Activated gamma-delta T cell (primary cell): ENCODE results near the gene MS4A4A.
"Not testable (repeated sequence)": the region's sequence is repeated elsewhere in the genome, so short reads cannot be mapped to it uniquely, and the experiment has no call there.

Source experiments
- DNase-seq: peaks from one replicate; lab custom pipeline; 2025; lab: John Stamatoyannopoulos, UW
- total RNA-seq, 2 donors: gene quantifications; one replicate each; lab custom pipeline; 2026; lab: John Stamatoyannopoulos, UW

The MS4A4A gene
- 0 to 0.04 reads per million in 2 donors for total RNA-seq

DNA sequence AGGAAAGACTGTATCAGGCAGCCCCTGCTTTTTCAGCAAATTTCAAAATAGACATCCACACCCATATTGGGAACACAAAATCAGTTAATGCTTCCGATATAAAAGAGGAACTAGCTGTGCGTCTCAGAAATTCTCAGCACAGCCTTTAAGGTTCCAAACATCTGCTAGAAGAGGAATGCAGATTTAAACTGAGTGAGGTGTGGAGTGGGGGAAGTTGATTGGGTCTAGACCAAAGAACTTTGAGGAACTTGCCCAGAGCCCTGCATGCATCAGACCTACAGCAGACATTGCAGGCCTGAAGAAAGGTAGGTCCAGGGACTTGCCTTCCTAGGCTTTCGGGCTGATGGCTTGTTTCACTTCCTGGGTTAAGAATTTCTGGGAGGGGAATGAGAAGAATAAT lies at the start of gene MS4A4A:
TSS of gene MS4A4A (plus strand) at position 255 of the 400 bp plus-strand sequence. CDS start at position 265, 10 bp downstream.
- no peak for DNase-seq

DNA sequence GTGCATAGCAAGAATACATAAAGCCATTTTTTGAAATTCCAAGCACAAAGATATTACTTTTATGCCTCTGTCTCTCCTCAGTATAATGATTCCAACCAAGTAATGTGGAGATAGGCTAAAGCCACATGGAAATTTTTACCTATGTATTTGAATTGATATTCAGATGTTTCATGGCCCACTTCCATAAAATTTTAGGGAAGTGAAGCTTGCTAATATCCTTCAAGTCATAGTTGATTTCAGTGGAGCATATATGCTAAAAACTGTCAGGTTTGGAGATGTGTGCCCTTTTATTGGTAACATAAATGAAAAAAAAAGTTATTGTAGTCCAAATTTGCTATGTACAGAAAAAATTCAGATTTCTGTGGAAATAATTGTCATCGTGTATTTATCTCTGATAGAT lies 49.8 kb upstream of the MS4A4A start:
- DNase-seq, result no peak

DNA sequence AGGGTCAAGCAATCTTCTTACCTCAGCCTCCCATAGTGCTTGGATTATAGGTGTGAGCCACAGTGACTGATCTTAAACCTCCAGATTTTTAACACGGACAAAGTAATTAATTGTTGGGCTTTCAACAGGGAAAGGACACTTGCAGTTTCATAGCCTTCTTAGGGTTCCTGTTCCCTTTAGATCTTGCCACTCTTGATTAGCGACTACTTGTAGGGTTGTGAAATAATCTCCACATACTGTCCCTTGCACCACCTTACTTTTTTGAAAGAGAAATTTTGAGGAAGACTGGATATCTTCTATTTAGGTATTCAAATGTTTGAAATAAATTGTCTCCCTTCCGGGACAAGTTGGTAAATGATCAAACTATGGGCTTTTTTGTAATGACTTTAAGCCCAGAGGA lies 45.1 kb upstream of the MS4A4A start:
- no peak for DNase-seq

DNA sequence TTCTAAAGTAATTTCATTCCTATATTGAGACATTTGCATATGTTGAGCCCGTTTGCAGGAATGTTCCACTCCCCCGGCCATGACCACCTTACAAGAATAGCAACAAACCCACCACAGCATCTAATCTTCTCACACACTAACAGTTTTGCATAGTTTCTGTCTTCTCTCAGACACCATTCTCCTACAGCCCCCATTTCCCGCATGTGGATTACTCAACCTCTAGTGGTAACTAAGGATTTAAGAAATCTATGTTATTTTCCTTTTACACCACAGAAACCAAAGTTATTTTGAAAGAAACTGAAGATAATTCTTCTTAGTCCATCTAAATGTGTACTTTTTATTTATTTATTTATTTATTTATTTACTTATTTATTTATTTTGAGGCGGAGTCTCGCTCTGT lies 39.8 kb upstream of the MS4A4A start:
- DNase-seq, result no peak

DNA sequence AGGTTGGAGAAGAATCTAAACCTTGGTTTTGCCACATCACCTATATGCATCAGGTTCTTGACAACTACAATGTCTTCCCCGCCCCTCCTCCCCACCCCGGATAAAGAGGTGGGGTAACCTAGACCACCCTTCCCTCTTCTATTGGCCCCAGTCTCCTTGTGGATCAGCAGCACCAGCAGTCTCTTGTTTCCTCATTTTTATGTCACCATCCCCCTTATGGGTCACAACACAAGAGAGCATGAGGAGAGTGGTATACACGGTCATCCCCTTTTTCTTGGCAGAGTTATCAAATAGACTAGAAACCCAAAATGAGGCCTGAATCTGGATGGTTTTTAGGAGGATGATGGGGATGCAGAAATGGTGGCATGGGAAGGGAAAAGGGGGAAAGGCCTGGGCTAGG lies 38.7 kb upstream of the MS4A4A start:
- DNase-seq, result no peak

DNA sequence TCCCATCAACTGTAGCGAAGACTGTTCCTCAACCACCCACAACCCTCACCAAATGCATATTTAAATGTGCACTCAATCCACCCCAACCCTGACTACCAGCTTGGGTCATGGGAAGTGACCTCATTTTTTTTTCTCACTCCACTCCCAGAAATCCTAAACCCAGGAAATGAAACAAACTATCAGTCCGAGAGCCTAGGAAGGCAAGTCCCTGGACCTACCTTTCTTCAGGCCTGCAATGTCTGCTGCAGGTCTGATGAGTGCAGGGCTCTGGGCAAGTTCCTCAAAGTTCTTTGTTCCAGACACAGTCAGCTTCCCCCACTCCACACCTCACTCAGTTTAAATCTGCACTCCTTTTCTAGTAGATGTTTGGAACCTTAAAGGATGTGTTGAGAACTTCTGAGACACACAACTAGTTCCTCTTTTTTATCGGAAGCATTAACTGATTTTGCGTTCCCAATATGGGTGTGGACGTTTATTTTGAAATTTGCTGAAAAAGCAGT lies 37.7 kb upstream of the MS4A4A start, which contains the start of gene MS4A4E:
TSS of gene MS4A4E (minus strand) at position 398 of the 500 bp plus-strand sequence. CDS start 13,082 bp downstream, outside the sequence.
- DNase-seq, result no peak

DNA sequence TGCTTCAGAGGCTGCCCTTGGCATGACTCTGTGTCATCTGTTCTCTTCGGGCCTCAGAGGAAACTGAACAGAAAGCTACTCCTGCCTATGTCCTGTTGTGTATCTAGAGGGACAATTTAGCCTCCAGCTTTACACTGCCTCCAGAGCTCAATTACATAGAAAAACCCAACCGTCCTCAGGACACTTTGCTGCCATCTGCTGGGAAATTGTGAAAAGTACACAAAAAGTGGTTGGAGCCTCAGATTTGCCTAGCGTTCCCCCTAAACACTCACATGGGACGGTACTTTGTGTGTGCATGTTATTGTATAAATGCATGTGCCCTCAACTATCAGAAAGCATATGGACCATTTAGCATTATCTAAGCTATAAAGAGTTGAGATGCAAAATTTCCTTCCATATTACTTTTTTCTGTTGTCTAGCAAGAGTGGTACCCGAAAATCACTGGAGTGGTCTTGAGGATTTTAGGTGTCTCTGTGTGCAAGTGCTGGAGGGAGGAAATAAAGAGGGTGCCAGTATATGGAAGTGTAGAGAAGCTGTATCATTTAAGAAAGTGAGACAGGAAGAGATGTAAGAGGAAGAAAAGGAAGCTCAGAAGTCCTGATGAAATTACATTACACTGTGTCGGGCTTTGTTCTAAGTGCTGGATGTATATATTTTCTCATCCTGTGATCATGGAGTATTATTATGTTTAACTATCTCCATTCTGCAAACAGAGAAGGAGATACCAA lies 28.8 kb upstream of the MS4A4A start:
- no peak for DNase-seq

DNA sequence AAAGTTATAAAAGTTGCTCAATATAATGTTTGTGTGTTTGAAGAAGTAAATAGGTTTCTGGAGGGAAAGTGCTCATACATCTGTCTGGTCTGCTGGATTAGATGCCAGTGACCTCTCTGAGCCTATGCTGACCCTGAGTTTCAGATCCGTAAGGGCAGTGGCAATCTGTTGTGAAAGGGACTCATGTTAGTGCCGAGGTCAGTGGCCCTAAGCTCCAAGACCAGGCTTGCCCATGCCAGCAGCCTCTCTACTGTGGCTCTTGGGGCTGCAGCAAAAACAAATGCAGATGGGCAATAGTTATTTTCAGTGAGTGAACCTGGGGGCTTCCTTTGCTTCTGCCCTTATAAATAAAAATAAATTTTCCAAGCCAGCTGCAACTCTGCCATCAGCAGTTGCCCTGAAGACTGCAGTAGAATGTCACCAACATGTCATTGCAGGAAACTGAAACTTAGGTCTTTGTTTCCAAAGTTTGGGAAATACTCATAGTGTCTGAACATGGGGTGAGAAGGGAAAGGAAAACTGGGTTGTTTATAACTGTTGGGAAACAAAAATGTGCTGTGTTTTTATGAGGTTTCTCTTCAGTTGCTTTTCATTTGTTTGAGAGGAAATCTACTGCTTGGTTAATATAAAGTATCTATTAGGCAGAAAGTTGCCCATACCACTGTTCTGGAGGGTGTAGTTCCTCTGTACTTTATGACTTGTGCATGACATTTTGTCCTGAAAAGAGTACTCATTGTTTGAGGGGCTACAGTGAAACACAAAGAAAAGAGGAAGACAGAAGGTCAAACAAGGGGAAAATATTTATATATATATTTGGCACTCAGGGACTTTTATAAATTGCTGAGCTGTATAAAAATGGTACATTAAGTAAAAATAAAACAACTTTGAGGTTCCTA lies 28.0 kb upstream of the MS4A4A start:
- DNase-seq, result no peak

DNA sequence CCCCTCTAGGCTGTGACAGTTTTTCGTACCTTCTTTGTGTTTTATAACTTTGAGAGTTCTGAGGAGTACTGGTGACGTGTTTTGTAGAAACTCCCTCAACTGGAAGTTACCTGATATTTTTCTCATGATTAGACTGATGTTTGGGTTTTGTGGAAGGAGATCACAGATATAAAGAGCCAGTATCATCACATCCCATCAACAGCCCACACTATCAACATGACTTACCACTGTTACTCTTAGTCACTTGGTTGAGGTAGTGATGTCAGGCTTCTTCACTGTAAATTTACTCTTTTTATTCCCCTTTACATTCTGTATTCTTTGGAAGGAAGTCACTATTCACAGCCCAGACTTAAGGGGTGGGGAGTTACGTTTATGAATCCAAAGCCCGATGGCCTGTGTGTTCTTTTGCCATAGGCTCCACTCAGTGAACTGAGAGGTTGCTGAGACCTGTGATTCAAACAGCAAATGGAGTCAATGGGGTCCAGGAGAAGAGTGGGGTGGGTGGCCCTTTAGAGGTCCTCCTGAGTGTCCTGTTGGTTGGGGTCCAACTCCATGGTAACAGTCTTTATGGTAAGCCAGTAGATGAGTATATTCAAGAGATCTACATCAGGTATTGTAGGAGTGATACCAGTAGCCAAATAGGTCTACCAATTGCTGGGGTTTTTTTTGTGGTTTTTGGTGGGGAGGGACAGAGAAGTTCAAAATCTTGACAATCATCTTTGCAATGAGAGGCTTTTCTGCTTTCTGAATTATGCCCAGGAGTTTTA lies 22.3 kb upstream of the MS4A4A start:
- DNase-seq, result no peak

DNA sequence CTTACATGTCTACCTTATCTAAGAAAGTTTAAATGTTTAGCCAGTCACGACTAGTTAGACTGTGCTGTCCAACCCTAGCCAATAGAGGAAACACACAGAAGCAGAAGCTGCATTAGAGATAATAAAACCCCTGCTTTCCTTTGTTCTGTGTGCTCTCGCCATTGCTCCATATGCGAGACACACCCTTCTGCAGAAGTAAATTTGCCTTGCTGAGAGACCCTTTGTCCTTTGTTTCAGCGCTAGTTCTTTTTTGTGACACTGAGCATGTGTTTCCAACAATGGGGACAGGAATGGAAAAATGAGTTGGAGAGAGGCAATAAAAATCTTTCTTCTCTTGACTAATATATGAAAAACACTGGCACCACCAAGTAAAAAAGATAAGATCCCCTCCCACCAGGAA lies 19.5 kb upstream of the MS4A4A start:
- no peak for DNase-seq

DNA sequence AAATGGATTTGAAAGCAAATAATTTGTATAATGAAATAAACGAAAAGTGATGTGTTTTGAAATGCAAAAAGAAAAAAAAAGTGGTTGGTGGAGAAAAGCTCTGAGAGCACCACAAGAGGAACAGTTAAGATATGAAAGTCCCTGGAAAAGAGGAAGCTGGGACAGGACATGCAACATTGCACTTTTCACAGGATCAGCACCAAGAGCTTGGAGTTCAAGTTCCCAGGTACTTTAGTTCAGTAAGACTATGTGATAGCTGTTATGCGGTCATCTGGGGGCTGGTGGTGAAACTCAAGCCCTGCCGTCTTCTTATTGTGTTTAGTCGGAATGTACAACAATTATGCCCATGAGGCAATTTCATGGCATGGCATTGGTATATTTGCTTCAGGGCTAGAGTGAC lies 17.1 kb upstream of the MS4A4A start:
- no peak for DNase-seq

DNA sequence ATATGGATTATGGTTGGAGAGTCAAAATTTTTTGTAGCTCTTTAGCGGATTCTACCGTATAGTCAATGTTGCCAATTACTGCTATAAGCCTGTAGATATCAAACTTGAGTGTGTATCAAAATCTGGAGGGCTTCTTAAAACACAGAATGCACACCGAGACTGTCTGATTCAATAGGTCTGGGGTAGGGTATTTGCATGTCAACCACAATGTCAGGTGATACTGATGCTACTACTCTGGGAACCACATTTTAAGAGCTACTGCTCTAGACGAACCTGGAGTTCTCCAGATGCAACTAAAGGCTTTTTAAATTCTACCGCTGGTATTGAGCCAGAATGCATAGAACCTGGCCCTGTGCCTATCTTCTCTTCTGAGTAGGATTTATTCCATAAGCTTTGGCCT lies 15.8 kb upstream of the MS4A4A start:
- no peak for DNase-seq

DNA sequence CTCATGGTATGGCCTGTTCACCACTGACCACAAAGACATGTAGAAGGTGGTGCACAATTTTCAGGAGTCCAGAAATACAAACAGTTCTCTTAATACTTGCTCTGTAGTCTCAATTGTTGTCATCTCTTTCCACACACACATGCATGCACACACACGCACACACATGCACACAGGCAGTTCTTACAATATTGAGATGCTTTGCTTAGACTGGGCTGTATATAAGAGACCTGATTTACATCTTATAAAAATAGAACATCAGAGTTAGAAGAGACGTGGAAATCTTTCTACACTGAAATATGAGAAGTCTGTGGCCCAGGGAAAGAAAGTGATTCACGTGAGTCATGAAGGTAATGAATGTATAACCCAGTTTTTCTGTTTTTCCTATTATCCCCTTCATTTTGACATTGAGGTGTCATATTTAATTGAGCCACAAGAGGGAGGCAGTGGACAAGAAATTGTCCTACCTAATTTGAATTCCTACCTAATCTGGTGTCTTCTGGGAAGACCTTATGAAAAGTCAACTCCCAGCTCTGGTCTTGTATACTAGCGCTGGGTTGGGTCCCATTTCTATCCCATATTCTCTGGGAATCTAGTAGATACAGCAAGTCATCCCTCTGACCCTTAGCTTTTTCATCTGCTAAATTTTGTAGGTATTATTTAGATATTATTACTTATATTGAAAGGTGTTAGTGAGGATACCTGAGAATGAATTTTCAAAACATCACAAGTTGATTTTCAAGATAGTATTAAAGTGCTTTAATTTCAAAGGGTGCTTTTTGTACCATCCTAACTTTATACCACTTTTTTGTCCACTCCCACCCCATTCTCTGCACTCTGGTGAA lies 14.9 kb upstream of the MS4A4A start:
- DNase-seq, result no peak

DNA sequence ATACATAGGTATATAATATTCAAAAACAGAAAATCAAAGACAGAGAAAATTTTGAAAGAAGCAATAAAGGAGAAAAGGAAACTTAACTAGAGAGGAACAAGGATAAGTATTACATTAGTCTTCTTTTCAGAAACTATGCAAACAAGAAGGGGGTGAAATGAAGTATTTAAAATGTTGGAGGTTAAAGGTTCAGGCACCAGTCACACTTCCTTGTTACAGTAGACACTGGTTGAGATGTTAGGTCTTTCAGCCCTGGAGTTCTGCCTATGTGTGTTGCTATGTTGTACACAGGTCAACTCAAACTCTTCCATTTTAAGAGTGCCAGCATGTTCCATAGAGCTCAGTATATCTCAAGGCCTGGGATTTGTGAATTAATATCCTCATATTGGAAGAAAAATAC lies 6.0 kb upstream of the MS4A4A start:
- DNase-seq, result no peak

DNA sequence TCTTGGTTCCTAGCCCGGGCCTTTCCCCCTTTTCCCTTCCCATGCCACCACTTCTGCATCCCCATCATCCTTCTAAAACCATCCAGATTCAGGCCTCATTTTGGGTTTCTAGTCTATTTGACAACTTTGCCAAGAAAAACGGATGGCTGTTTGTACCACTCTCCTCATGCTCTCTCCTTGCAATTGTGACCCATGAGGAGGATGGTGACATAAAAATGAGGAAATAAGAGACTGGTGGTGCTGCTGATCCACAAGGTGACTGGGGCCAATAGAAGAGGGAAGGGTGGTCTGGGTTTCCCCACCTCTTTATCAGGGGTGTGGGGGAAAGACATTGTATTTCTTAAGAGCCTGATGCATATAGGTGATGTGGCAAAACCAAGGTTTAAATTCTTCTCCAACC lies 1.0 kb downstream of the MS4A4A start:
- no peak for DNase-seq

DNA sequence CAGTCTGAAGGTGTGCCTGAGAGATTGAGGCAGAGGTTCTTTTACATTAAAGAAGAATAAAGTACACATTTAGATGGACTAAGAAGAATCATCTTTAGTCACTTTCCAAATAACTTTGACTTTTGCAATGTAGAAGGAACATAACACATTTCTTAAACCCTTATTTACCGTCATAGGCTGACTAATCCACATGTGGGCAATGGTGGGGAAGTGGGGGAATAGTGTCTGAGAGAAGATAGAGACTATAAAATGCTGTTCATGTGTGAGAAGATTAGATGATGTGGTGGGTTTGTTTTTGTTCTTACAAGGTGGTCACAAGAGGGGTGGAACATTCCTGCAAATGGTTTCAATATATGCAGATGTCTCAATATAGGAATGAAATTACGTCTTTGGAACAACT lies 1.8 kb downstream of the MS4A4A start:
- no peak for DNase-seq

DNA sequence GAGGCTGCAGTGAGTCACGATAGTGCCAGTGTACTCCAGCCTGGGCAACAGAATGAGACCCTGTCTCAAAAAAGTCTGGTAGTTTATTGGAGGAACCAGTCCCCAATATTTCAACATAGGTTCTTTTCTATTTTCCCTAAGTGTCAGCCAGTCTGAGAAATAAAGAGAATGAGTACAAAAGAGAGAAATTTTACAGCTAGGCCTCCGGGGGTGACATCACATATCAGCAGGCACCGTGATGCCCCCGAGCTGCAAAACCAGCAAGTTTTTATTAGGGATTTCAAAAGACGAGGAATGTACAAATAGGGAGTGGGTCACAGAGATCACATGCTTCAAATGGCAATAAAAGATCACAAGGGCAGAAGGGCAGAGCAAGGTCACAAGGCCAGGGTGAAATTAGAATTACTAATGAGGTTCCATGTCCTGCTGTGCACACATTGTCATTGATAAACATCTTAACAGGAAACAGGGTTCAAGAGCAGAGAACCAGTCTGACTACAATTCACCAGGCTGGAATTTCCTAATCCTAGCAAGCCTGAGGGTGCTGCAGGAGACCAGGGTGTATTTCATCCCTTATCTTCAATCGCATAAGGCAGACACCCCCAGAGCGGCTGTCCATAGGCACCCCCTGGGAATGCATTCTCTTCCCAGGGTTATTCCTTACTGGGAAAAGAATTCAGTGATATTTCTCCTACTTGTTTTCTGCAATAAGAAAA lies 5.1 kb downstream of the MS4A4A start:
- not testable (repeated sequence) for DNase-seq

DNA sequence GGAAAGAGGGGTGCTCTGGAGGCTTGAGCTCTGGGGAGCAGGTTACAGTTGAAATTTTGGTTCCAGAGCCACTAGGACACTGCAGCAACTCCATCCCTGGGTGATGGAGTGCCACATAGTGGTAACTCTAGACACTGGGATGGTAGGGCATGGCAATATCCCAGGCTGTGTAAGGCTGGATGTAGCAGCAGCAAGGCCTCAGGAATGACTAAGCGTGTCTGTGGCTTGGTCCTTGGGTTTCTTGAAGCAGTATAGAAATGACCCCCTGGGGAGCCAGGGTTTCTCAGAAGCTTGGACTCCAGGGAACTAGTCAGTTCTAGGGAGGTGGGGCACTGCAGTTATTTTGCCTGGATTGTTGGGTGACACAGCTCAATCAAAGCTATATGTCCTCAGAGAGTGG lies 8.1 kb downstream of the MS4A4A start:
- no peak for DNase-seq

DNA sequence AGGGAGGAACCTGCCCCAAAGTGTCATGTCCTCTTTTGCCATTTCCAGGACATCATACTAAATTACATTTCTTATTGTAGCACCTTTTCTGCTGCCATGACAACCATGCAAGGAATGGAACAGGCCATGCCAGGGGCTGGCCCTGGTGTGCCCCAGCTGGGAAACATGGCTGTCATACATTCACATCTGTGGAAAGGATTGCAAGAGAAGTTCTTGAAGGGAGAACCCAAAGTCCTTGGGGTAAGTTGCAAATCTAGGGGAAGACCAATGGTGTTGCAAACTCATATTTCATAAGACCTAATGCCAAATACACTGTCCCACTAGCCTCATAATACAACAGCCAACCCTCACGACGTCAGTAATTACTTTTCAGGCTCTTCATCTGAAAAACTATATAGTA lies 11.7 kb downstream of the MS4A4A start:
- no peak for DNase-seq

DNA sequence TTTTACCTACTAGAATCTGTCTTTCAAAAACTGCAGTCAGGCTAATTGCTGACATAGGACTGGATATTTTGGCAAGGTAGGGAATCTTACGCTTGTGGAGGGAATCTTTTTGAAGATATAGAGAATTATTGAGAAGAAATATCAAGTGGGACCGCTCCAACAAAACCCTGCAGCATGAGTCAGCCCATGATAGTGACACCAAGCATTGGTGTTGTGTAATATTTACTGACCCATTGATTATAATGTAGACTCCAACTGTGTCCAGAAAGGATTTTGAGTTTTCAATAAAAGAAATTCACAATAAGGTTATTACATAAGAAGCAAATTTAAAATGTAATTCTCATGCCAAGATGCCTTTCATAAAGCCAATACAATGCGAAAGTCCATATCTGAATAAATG lies 20.7 kb downstream of the MS4A4A start:
- DNase-seq, result no peak
